Vagina (tissue), 2 donors: ENCODE results near the gene KIF2C. TPM values are rescaled to one million over a fixed set of nuclear protein-coding genes. Genes with fewer than 3 reads are reported as not detected.

Experiments
- DNase-seq, 2 donors: peaks; one replicate each; pipeline ENCODE4 v3.0.0-alpha.2; 2017; ENCODE audit errors: extremely low spot score in 2 of 2
- H3K27ac ChIP-seq: fragments of 200-600 bp; sonication (generic); one replicate; pipeline ENCODE4 v1.5.1; 2019
- H3K27me3 ChIP-seq: fragments of 200-600 bp; sonication (generic); one replicate; pipeline ENCODE4 v1.5.1; 2019
- H3K36me3 ChIP-seq, 2 donors: fragments of 200-600 bp; sonication (generic); one replicate each; pipeline ENCODE4 v1.5.1; 2017 to 2019
- H3K4me1 ChIP-seq: fragments of 200-600 bp; sonication (generic); one replicate; pipeline ENCODE4 v1.5.1; 2019
- H3K4me3 ChIP-seq, 2 donors: fragments of 200-600 bp; sonication (generic); 1 replicate in 1 of 2; 2 replicates in 1 of 2; pipeline ENCODE4 v1.5.1; 2016 to 2019
- H3K9me3 ChIP-seq: fragments of 200-600 bp; sonication (generic); one replicate; pipeline ENCODE4 v1.5.1; 2019
- POLR2A ChIP-seq, 2 donors: fragments of 450-650 bp; IDR thresholded peaks; one replicate each; pipeline ENCODE4 v1.6.1; 2017; ENCODE audit warnings: antibody characterized with exemption in 2 of 2, mild to moderate bottlenecking in 2 of 2, moderate library complexity in 2 of 2
- POLR2AphosphoS5 ChIP-seq, 2 donors: sonication (generic); formaldehyde crosslinking; IDR thresholded peaks; one replicate each; pipeline ENCODE4 v1.9.0; 2017; ENCODE audit warnings: antibody characterized with exemption in 2 of 2, mild to moderate bottlenecking in 2 of 2, low read depth in 1 of 2; ENCODE audit not compliant: insufficient read depth in 1 of 2
- intact Hi-C: fragments of 100-400 bp; cut with DNase I; formaldehyde crosslinking; loops from one replicate; pipeline ENCODE4 v1.15.1; 2023
- total RNA-seq: library from RNA; depleted of rRNA; stranded (reverse); fragments of >200 nt; gene quantifications from one replicate; pipeline ENCODE4 v1.2.3, GENCODE V29; 2016
- TF ChIP-seq, protein P1 (sequence below), 3 experiments: fragments of 450-650 bp in 2 of 3; fragments of 200-600 bp in 1 of 3; sonication (generic) in 1 of 3; IDR thresholded peaks; one replicate each; pipeline ENCODE4 v1.5.1; 2017 to 2019; ENCODE audit warnings: antibody characterized with exemption in 3 of 3, mild to moderate bottlenecking in 2 of 3, moderate library complexity in 2 of 3

Gene KIF2C
- total RNA-seq, 1 donor from 2014 or later = 3.4 TPM

DNA sequence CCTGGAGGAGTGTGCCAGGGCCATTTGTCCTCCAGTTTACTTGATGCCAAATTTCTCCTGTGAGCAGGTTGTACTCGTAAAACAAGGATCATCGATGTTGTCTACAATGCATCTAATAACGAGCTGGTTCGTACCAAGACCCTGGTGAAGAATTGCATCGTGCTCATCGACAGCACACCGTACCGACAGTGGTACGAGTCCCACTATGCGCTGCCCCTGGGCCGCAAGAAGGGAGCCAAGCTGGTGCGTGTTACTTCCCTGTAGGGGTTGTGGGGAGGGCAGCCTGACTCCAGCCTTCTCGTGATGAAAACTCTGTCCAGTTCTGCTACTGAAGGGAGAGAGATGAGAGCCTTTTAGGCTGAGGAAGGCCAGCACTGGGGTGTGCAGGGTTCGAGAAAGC, 37.9 kb downstream of the KIF2C start:
- H3K9me3 ChIP-seq = no peaks in the 10 kb centered on the region
- DNase-seq = no peak
- no peak for TF ChIP-seq POLR2A (IDR thresholded peaks at IDR 0.05)
- H3K4me1 ChIP-seq = peaks cover 26% of the 10 kb centered on the region
- H3K27me3 ChIP-seq = no peaks in the 10 kb centered on the region
- H3K36me3 ChIP-seq = peaks cover 0 to 39% of the 10 kb centered on the region in 2 donors
- H3K4me3 ChIP-seq = no peak overlapping the region
- H3K27ac ChIP-seq = no peak overlapping the region
- intact Hi-C loops = loop anchor here (5.0 kb wide), 1 partner anchor 40 kb away; the partner anchor contains the start of gene KIF2C

DNA sequence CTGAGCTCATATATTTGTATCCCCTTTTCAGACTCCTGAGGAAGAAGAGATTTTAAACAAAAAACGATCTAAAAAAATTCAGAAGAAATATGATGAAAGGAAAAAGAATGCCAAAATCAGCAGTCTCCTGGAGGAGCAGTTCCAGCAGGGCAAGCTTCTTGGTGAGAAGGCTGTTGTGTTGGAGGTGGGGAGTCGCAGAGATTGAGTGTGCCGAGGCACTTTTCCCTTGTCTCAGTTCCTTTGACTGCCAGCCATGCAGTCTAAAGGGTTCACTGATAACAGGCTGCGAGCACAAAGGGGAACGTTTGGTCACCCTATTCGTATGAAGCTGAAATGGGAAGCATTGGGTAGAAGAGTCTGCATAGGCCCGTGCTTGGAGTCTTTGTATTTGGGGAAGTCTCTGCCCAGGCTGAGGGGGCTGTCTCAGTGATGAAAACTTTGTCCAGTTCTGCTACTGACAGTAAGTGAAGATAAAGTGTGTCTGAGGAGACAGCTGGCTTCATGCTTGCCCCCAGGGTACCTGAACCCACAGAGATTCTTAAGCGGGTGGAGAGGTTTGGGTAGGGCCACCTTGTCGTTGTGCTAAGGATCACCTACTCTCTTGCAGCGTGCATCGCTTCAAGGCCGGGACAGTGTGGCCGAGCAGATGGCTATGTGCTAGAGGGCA, 38.5 kb downstream of the KIF2C start:
- H3K36me3 ChIP-seq = peaks cover 0 to 39% of the 10 kb centered on the region in 2 donors
- TF ChIP-seq, protein P1, sequence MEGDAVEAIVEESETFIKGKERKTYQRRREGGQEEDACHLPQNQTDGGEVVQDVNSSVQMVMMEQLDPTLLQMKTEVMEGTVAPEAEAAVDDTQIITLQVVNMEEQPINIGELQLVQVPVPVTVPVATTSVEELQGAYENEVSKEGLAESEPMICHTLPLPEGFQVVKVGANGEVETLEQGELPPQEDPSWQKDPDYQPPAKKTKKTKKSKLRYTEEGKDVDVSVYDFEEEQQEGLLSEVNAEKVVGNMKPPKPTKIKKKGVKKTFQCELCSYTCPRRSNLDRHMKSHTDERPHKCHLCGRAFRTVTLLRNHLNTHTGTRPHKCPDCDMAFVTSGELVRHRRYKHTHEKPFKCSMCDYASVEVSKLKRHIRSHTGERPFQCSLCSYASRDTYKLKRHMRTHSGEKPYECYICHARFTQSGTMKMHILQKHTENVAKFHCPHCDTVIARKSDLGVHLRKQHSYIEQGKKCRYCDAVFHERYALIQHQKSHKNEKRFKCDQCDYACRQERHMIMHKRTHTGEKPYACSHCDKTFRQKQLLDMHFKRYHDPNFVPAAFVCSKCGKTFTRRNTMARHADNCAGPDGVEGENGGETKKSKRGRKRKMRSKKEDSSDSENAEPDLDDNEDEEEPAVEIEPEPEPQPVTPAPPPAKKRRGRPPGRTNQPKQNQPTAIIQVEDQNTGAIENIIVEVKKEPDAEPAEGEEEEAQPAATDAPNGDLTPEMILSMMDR (IDR thresholded peaks at IDR 0.05) = no peak
- TF ChIP-seq POLR2A (IDR thresholded peaks at IDR 0.05) = no peak
- no peak for TF ChIP-seq POLR2AphosphoS5 (IDR thresholded peaks at IDR 0.05; ENCODE audit: insufficient read depth in 1 of 2, low read depth in 1 of 2)
- intact Hi-C loops = loop anchor here (5.0 kb wide), 1 partner anchor 41 kb away; the partner anchor contains the start of gene KIF2C
- H3K4me1 ChIP-seq = peaks cover 26% of the 10 kb centered on the region
- no peaks in the 10 kb centered on the region for H3K9me3 ChIP-seq
- no peak for DNase-seq
- no peak overlapping the region for H3K27ac ChIP-seq
- no peak overlapping the region for H3K4me3 ChIP-seq
- H3K27me3 ChIP-seq = no peaks in the 10 kb centered on the region

DNA sequence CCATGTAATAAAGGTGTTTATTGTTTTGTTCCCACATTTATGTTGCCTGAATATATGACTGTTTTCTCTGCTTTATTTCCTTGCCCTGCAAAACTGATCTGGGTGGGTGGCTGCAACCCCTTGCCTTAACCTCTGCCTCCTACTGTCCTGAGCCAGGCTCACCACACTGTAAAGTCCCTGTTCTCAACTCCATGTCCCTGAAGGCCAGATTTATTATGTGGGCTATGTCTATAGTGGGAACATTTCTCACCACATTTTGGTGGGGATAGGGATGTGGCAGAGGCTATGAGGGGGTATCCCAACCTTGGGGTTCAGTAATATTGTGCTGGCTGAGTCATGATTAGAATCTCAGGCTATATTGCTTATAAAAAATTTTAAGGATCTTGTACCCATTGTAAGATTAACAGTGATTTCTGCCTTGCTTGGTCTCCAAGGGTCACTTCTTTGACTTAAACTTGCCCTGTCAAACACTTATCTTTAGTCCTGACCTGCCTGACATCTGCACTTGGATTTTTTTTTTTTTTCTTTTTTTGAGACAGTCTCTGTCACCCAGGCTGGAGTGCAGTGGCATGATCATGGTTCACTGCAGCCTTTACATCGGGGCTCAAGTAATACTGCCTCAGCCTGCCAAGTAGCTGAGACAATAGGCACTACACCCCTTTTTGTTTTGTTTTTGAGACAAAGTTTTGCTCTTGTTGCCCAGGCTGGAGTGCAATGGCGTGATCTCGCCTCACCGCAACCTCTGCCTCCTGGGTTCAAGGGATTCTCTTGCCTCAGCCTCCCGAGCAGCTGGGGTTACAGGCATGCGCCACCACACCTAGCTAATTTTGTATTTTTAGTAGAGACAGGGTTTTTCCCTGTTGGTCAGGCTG, 39.3 kb downstream of the KIF2C start:
- Histone ChIP-seq H3K27me3 (no peaks in the 10 kb centered on the region), H3K9me3 (no peaks in the 10 kb centered on the region), H3K4me3 (no peak overlapping the region), H3K4me1 (peaks cover 31% of the 10 kb centered on the region), H3K27ac (no peak overlapping the region), H3K36me3 (peaks cover 0 to 39% of the 10 kb centered on the region in 2 donors)
- intact Hi-C loops = loop anchor here (5.0 kb wide), 1 partner anchor 42 kb away; the partner anchor contains the start of gene KIF2C
- no peak for DNase-seq
- no peak for TF ChIP-seq POLR2A (IDR thresholded peaks at IDR 0.05)
- TF ChIP-seq, protein P1 (IDR thresholded peaks at IDR 0.05) = no peak
- TF ChIP-seq POLR2AphosphoS5 (IDR thresholded peaks at IDR 0.05; ENCODE audit: insufficient read depth in 1 of 2, low read depth in 1 of 2) = no peak

DNA sequence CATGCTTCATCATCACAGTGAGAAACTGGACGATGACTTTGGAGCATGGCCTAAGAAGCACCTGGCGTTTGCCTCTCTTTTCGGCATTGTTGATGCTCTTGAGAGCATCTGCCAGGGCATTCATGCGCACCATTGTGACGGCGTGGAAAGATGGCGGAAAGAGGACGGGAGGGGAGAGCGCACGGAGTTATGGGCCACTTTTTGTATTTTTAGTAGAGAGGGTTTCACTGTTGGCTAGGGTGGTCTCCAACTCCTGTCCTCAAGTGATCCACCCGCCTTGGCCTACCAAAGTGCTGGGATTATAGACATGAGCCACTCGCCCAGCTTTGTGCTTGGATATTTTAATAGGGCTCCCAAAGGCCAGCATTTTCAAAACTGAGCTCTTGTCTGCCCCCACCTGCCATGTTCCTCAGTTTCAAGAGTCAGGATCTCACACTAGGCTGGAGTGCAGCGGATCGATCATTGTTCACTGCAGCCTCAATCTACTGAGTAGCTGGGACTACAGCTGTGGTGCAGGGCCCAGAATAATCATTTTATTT, 41.0 kb downstream of the KIF2C start:
- H3K4me3 ChIP-seq = no peak overlapping the region
- peaks cover 42% of the 10 kb centered on the region for H3K4me1 ChIP-seq
- H3K9me3 ChIP-seq = no peaks in the 10 kb centered on the region
- no peaks in the 10 kb centered on the region for H3K27me3 ChIP-seq
- DNase-seq = no peak
- H3K36me3 ChIP-seq = peaks cover 0 to 39% of the 10 kb centered on the region in 2 donors
- H3K27ac ChIP-seq = no peak overlapping the region
- no peak for TF ChIP-seq POLR2AphosphoS5 (IDR thresholded peaks at IDR 0.05; ENCODE audit: insufficient read depth in 1 of 2, low read depth in 1 of 2)
- no peak for TF ChIP-seq POLR2A (IDR thresholded peaks at IDR 0.05)
- TF ChIP-seq, protein P1 (IDR thresholded peaks at IDR 0.05) = no peak
- intact Hi-C loops = no loop called here

DNA sequence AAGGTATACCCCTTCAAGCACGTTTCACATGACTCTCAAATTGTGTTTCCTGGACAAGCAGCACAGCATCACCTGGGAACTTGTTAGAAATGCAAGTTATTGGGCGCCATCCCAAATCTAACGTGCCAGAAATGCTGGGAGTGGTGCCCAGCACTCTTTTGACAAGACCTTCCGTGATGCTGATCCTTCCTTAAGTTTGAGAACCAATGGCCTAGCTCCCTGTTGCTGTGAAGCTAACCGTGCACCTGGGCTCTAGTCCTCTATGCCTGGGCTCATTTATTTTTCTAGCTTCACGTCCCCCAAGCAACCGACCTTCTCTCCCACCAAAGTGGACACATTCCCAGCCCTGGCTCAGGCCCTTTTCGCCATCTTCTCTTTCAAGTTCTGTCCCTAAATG, 44.1 kb downstream of the KIF2C start:
- H3K27ac ChIP-seq = no peak overlapping the region
- H3K36me3 ChIP-seq = peaks cover 0 to 20% of the 10 kb centered on the region in 2 donors
- H3K27me3 ChIP-seq = no peaks in the 10 kb centered on the region
- no peak for DNase-seq
- TF ChIP-seq, protein P1 (IDR thresholded peaks at IDR 0.05) = no peak
- TF ChIP-seq POLR2A (IDR thresholded peaks at IDR 0.05) (no peak), POLR2AphosphoS5 (IDR thresholded peaks at IDR 0.05; ENCODE audit: insufficient read depth in 1 of 2, low read depth in 1 of 2) (no peak)
- no peaks in the 10 kb centered on the region for H3K9me3 ChIP-seq
- intact Hi-C loops = no loop called here
- H3K4me3 ChIP-seq = peak overlapping the region; percentile 51 to 57
- peaks cover 33% of the 10 kb centered on the region for H3K4me1 ChIP-seq
